D341Med (cell line): ENCODE data around the gene SLC10A7.

Experiments used
- DNase-seq: peaks from one replicate; pipeline ENCODE4 v3.0.0; 2012; ENCODE audit warnings: low spot score

The SLC10A7 gene

GRCh38 chr4:146521541-146522097 lies at the start of gene SLC10A7:
SLC10A7 (minus strand) TSS chr4:146521940; CDS start chr4:146521717, 223 bp downstream.
- DNase-seq: peak; percentile 90

GRCh38 chr4:146567396-146567795 lies 45.7 kb upstream of the SLC10A7 start:
- no peak for DNase-seq

- DNase-seq: no peak
These were observed 42.8 kb upstream of the SLC10A7 start for GRCh38 chr4:146564492-146564891.

GRCh38 chr4:146550161-146550560 lies 28.4 kb upstream of the SLC10A7 start:
- DNase-seq: no peak

GRCh38 chr4:146548443-146548842 lies 26.7 kb upstream of the SLC10A7 start:
- DNase-seq: no peak

- no peak for DNase-seq
These were observed 23.4 kb upstream of the SLC10A7 start for GRCh38 chr4:146545102-146545501.

- DNase-seq: no peak
These were observed 12.4 kb upstream of the SLC10A7 start for GRCh38 chr4:146534178-146534577.

- no peak for DNase-seq
These were observed 4.0 kb upstream of the SLC10A7 start for GRCh38 chr4:146525754-146526153.

GRCh38 chr4:146524663-146525062 lies 2.9 kb upstream of the SLC10A7 start:
- no peak for DNase-seq

GRCh38 chr4:146522869-146523205 lies 1.1 kb upstream of the SLC10A7 start:
- DNase-seq: no peak

- DNase-seq: peak; percentile 92
These were observed 543 bp upstream of the SLC10A7 start for GRCh38 chr4:146522098-146522868.

GRCh38 chr4:146520896-146521540 lies 722 bp downstream of the SLC10A7 start:
- DNase-seq: peak; percentile 41

- DNase-seq: peak; percentile 27
These were observed 6.9 kb downstream of the SLC10A7 start for GRCh38 chr4:146514651-146515357.

GRCh38 chr4:146513548-146513947 lies 8.2 kb downstream of the SLC10A7 start:
- no peak for DNase-seq

- DNase-seq: no peak
These were observed 10.4 kb downstream of the SLC10A7 start for GRCh38 chr4:146511381-146511780.

- peak; percentile 50 for DNase-seq
These were observed 10.8 kb downstream of the SLC10A7 start for GRCh38 chr4:146510942-146511341.

- DNase-seq: no peak
These were observed 13.4 kb downstream of the SLC10A7 start for GRCh38 chr4:146508229-146508939.

- DNase-seq: no peak
These were observed 14.1 kb downstream of the SLC10A7 start for GRCh38 chr4:146507632-146508031.

GRCh38 chr4:146506272-146506671 lies 15.5 kb downstream of the SLC10A7 start:
- DNase-seq: no peak

- DNase-seq: no peak
These were observed 21.5 kb downstream of the SLC10A7 start for GRCh38 chr4:146500216-146500615.

- DNase-seq: no peak
These were observed 23.4 kb downstream of the SLC10A7 start for GRCh38 chr4:146498291-146498690.

GRCh38 chr4:146495269-146495668 lies 26.5 kb downstream of the SLC10A7 start:
- no peak for DNase-seq
